H1 (cell line): ENCODE data around the gene TPM2. TPM values are rescaled to one million over a fixed set of nuclear protein-coding genes. Genes with fewer than 3 reads are reported as not detected.

Experiments used
- EP300 ChIP-seq, 2 experiments: IDR thresholded peaks; 1 replicate in 1 of 2; 2 replicates in 1 of 2; pipeline ENCODE4 v1.6.1; 2011 to 2012; ENCODE audit warnings: low read depth in 2 of 2, low read length in 2 of 2, mild to moderate bottlenecking in 2 of 2, borderline replicate concordance in 1 of 2, inconsistent platforms in 1 of 2, moderate library complexity in 1 of 2
- TAF7 ChIP-seq: optimal IDR thresholded peaks from 2 replicates; pipeline ENCODE3; 2011; ENCODE audit warnings: low read depth, mild to moderate bottlenecking, inconsistent platforms, low read length, moderate library complexity, borderline replicate concordance
- polyA plus RNA-seq, 7 experiments: library from polyadenylated mRNA; depleted of rRNA in 3 of 7; stranded (reverse) in 5 of 7; unstranded in 2 of 7; fragments of >200 nt in 5 of 7; fragments of 200-250 nt in 2 of 7; gene quantifications; 1 replicate in 5 of 7; 2 replicates in 1 of 7; 4 replicates in 1 of 7; pipeline versions ENCODE4 v1.2.1 to v1.2.3, GENCODE V29; 2011 to 2013; ENCODE audit warnings: missing spikeins in 2 of 7, mixed read lengths in 2 of 7
- total RNA-seq: library from RNA; stranded (reverse); fragmentation: NEBNext Ultra II Directional; extraction: Animal tissue kit (Norgen Biotek cat#: 25700); gene quantifications from 2 replicates; pipeline ENCODE4 v1.2.1, GENCODE V29; 2021

The TPM2 gene
- total and polyA plus RNA-seq, 2 of the 8 experiments (the other 6 are each of a cell fraction or from before 2014, with no cell fraction given): 62.5 to 181 TPM

GRCh38 chr9:35702696-35703095, 13.0 kb upstream of the TPM2 start (continued):
- no peak for TF ChIP-seq EP300 (IDR thresholded peaks at IDR 0.05; ENCODE audit: borderline replicate concordance in 1 of 2, low read depth in 2 of 2, low read length in 2 of 2)
- no peak for TF ChIP-seq TAF7
- TF ChIP-seq, all 59 proteins: peak for 0
